ENCODE measurements around the gene G2E3.
A peak's percentile ranks its signal among the peaks of the same experiment; 100 is the strongest.

DNA sequence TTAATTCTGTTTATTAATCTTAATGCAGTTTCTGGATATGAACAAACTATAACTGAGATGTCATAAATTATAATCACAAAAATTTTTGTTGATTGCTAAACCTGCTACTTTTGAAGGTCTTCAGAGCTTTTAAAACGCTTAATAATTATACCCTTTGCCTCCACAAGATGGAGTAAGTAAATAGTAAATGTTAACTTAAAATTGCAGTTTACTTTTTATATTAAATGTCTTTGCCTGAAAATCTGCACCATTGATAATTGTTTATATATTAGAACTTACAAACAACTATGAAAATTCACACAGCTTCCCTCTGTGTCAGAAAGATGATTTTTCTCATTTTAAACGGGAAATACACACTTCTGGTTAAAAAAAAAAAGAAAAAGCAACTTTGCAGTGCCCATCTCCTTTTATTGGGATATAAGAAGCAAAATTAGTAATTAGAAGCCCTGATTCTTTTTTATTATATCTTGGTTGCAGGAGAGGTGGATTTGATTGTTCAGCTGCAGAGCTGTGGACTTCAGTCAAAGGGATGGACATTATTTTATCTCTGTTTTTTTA, 98.7 kb downstream of the G2E3 start:
- TF ChIP-seq CTCF (IDR thresholded peaks at IDR 0.05): peak; percentile 40
- no peak for TF ChIP-seq ZFX (IDR thresholded peaks at IDR 0.05; ENCODE audit: borderline replicate concordance)

All from 22Rv1 (cell line).